Thyroid gland (tissue), 4 donors: ENCODE results near the gene JTB.

ENCODE experiments used
- POLR2A ChIP-seq, 2 donors: fragments of 450-650 bp; IDR thresholded peaks; one replicate each; pipeline ENCODE4 v1.6.1; 2017; ENCODE audit warnings: antibody characterized with exemption in 2 of 2, mild to moderate bottlenecking in 2 of 2, moderate library complexity in 1 of 2
- TF ChIP-seq, protein P1 (sequence below), 6 experiments: fragments of 200-600 bp in 3 of 6; fragments of 450-650 bp in 3 of 6; sonication (generic) in 3 of 6; IDR thresholded peaks; one replicate each; pipeline ENCODE4 v1.5.1; 2016 to 2019; ENCODE audit warnings: antibody characterized with exemption in 6 of 6, mild to moderate bottlenecking in 2 of 6, inconsistent platforms in 1 of 6, moderate library complexity in 1 of 6

GRCh38 chr1:153926405-153926804, 51.1 kb downstream of the JTB start:
- TF ChIP-seq, protein P1, sequence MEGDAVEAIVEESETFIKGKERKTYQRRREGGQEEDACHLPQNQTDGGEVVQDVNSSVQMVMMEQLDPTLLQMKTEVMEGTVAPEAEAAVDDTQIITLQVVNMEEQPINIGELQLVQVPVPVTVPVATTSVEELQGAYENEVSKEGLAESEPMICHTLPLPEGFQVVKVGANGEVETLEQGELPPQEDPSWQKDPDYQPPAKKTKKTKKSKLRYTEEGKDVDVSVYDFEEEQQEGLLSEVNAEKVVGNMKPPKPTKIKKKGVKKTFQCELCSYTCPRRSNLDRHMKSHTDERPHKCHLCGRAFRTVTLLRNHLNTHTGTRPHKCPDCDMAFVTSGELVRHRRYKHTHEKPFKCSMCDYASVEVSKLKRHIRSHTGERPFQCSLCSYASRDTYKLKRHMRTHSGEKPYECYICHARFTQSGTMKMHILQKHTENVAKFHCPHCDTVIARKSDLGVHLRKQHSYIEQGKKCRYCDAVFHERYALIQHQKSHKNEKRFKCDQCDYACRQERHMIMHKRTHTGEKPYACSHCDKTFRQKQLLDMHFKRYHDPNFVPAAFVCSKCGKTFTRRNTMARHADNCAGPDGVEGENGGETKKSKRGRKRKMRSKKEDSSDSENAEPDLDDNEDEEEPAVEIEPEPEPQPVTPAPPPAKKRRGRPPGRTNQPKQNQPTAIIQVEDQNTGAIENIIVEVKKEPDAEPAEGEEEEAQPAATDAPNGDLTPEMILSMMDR (IDR thresholded peaks at IDR 0.05): no peak
- TF ChIP-seq POLR2A (IDR thresholded peaks at IDR 0.05): no peak
